Caco-2 (cell line): ENCODE data around the gene VPS39. TPM values are rescaled to one million over a fixed set of nuclear protein-coding genes. Genes with fewer than 3 reads are reported as not detected.

ENCODE experiments used
- BruUV-seq: library from RNA; stranded (reverse); fragments of 400-500 nt; replicated peaks from 2 replicates; lab custom pipeline; 2021; lab: Mats Ljungman, UMichigan
- CTCF ChIA-PET: fragments of 300-600 bp; sonication (Branson Sonifier 250); formaldehyde crosslinking; loops from one replicate; lab custom pipeline; 2022; ENCODE audit warnings: antibody characterized with exemption; lab: Charles Lee
- POLR2A ChIA-PET: fragments of 300-600 bp; sonication (Branson Sonifier 250); formaldehyde crosslinking; loops from one replicate; lab custom pipeline; 2022; ENCODE audit warnings: antibody characterized with exemption; lab: Charles Lee
- DNase-seq, 2 experiments: peaks; one replicate each; pipeline versions ENCODE4 v3.0.0 to v3.0.0-alpha.2; 2020 to 2022
- H3K27me3 ChIP-seq: replicated peaks from 2 replicates; pipeline ENCODE4 v1.6.0; 2011; ENCODE audit warnings: low read length; ENCODE audit not compliant: control insufficient read depth, insufficient read depth
- H3K36me3 ChIP-seq: 2 replicates; pipeline ENCODE4 v1.5.1; 2011; ENCODE audit warnings: low read length; ENCODE audit not compliant: control insufficient read depth, insufficient read depth
- H3K4me1 ChIP-seq: fragments of 250-450 bp; sonication (Bioruptor Pico); 2 replicates; pipeline ENCODE4 v1.5.1; 2020; ENCODE audit warnings: mild to moderate bottlenecking
- H3K4me3 ChIP-seq: 2 replicates; pipeline ENCODE4 v1.5.1; 2011; ENCODE audit warnings: low read depth, mild to moderate bottlenecking, control low read depth, low read length
- H3K9me3 ChIP-seq: fragments of 250-450 bp; sonication (Bioruptor Pico); 2 replicates; pipeline ENCODE4 v1.5.1; 2020; ENCODE audit warnings: mild to moderate bottlenecking, moderate library complexity
- H3K27ac Mint-ChIP-seq: one replicate; pipeline ENCODE4 v1.8.0; 2022; ENCODE audit warnings: mixed read lengths; ENCODE audit not compliant: unreplicated experiment
- H3K27me3 Mint-ChIP-seq: one replicate; pipeline ENCODE4 v1.8.0; 2022; ENCODE audit warnings: mixed read lengths; ENCODE audit not compliant: insufficient read depth, unreplicated experiment
- H3K36me3 Mint-ChIP-seq: one replicate; pipeline ENCODE4 v1.8.0; 2022; ENCODE audit warnings: mild to moderate bottlenecking, mixed read lengths; ENCODE audit not compliant: insufficient read depth, unreplicated experiment
- H3K4me1 Mint-ChIP-seq: one replicate; pipeline ENCODE4 v1.8.0; 2022; ENCODE audit warnings: low read depth, mixed read lengths; ENCODE audit not compliant: unreplicated experiment
- H3K4me3 Mint-ChIP-seq: one replicate; pipeline ENCODE4 v1.8.0; 2022; ENCODE audit warnings: mild to moderate bottlenecking, moderate library complexity, mixed read lengths; ENCODE audit not compliant: unreplicated experiment
- H3K9me3 Mint-ChIP-seq: one replicate; pipeline ENCODE4 v1.8.0; 2022; ENCODE audit warnings: mixed read lengths; ENCODE audit not compliant: unreplicated experiment
- intact Hi-C: fragments of 100-400 bp; cut with micrococcal nuclease; formaldehyde crosslinking; loops from one replicate; pipeline ENCODE4 v1.10.0; 2022; ENCODE audit not compliant: unreplicated experiment
- total RNA-seq: library from RNA; stranded (reverse); gene quantifications from 2 replicates; pipeline ENCODE4 v1.2.3, GENCODE V29; 2022
- TF ChIP-seq, protein P1 (sequence below), 2 experiments: fragments of 200-600 bp in 1 of 2; IDR thresholded peaks; 1 replicate in 1 of 2; 2 replicates in 1 of 2; pipeline versions ENCODE4 v1.5.1 to v1.8.0; 2011 to 2022; ENCODE audit warnings: antibody characterized with exemption in 1 of 2, control low read depth in 1 of 2, inconsistent platforms in 1 of 2, low read depth in 1 of 2, low read length in 1 of 2, mild to moderate bottlenecking in 1 of 2, moderate library complexity in 1 of 2; ENCODE audit not compliant: insufficient read depth in 1 of 2, severe bottlenecking in 1 of 2, unreplicated experiment in 1 of 2

Gene VPS39
- total RNA-seq, 1 experiment from 2014 or later = 48.4 TPM

DNA sequence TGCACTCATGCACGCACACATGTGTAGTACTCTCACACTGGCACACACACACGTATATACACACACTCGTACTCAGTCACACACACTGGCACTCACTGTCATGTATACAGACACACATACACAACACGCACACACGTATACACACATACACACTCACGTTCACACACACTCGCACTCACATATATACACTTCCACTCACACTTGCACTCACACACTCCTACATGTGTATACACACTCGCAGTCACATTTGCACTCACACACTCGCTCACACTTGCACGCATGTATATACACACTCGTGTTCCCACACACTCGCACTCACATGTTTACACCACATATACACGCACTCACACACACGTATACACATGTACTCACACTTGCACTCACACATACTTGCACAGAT, 53.1 kb downstream of the VPS39 start:
- no peaks in the 10 kb centered on the region for H3K27me3 Mint-ChIP-seq
- no TSS peak for BruUV-seq
- intact Hi-C loops = no loop called here
- DNase-seq = no peak
- no peaks in the 10 kb centered on the region for H3K4me1 Mint-ChIP-seq
- H3K27ac Mint-ChIP-seq = no peak overlapping the region
- Histone ChIP-seq H3K36me3 (no peaks in the 10 kb centered on the region), H3K4me3 (no peak overlapping the region), H3K27me3 (no peaks in the 10 kb centered on the region), H3K4me1 (peaks cover 17% of the 10 kb centered on the region), H3K9me3 (no peaks in the 10 kb centered on the region)
- POLR2A ChIA-PET = no interaction called here
- H3K4me3 Mint-ChIP-seq = no peak overlapping the region
- H3K36me3 Mint-ChIP-seq = peaks cover 12% of the 10 kb centered on the region
- H3K9me3 Mint-ChIP-seq = no peaks in the 10 kb centered on the region
- CTCF ChIA-PET = no interaction called here
- TF ChIP-seq, protein P1, sequence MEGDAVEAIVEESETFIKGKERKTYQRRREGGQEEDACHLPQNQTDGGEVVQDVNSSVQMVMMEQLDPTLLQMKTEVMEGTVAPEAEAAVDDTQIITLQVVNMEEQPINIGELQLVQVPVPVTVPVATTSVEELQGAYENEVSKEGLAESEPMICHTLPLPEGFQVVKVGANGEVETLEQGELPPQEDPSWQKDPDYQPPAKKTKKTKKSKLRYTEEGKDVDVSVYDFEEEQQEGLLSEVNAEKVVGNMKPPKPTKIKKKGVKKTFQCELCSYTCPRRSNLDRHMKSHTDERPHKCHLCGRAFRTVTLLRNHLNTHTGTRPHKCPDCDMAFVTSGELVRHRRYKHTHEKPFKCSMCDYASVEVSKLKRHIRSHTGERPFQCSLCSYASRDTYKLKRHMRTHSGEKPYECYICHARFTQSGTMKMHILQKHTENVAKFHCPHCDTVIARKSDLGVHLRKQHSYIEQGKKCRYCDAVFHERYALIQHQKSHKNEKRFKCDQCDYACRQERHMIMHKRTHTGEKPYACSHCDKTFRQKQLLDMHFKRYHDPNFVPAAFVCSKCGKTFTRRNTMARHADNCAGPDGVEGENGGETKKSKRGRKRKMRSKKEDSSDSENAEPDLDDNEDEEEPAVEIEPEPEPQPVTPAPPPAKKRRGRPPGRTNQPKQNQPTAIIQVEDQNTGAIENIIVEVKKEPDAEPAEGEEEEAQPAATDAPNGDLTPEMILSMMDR (IDR thresholded peaks at IDR 0.05; ENCODE audit: insufficient read depth in 1 of 2, low read depth in 1 of 2, low read length in 1 of 2, severe bottlenecking in 1 of 2, unreplicated experiment in 1 of 2) = no peak

DNA sequence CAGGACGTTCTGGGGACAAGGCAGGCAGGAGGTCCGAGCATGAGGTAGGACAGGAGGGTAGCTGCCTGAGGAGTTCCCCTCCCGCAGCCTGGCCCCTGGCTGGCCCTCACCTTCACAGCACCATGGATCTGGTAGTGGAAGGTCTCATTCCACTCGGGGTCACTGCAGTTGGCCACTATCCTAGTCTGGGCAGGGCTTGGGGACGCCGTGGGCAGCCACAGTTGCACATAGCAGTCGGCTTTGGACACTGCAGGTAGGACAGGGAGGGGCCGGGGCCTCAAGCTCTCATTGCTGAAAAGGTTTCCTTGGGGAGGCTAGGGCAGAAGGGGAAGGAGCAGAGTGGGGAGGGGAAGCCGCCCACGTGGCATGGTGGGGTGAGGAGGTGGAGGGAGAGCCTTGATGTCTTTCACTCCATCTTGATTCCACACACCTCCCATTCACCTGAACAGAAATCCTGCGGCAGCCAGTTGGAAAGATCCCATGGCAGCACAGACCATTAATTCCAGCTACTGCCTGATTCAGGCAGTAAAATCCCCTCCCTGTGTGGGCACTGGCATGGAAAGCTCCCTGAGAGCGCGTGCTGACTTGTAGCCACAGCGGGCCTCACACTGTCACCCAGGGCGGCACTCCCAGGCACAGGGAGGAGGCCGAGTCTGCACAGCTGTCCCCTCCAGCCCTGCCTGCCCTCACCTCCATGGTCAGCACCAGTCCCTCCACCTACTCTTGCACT, 53.7 kb downstream of the VPS39 start:
- ChIA-PET POLR2A (no interaction called here), CTCF (no interaction called here)
- no peaks in the 10 kb centered on the region for H3K4me1 Mint-ChIP-seq

DNA sequence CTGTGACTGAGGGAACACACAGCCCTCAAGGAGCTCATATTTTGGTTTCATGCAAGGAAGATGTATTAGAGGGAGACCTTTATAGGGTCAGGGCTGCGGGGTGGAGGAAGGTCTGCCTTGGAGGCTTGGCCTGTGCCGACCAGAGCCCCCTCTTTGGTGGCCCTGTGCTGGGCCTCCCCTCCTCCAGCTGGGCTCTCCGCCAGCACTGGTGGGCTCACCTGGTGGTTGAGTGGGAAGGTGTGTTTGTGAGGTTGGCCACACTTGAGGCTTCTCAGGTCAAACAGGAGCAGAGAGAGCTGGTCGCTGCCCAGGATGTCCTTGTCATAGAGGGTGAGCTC, 54.3 kb downstream of the VPS39 start:
- ChIA-PET POLR2A (no interaction called here), CTCF (no interaction called here)
- TF ChIP-seq, protein P1 (IDR thresholded peaks at IDR 0.05; ENCODE audit: insufficient read depth in 1 of 2, low read depth in 1 of 2, low read length in 1 of 2, severe bottlenecking in 1 of 2, unreplicated experiment in 1 of 2) = no peak
- Histone ChIP-seq H3K4me1 (peaks cover 19% of the 10 kb centered on the region), H3K36me3 (no peaks in the 10 kb centered on the region), H3K4me3 (no peak overlapping the region), H3K9me3 (no peaks in the 10 kb centered on the region), H3K27me3 (no peaks in the 10 kb centered on the region)
- peak in 1 of 2 experiments; percentile 25 for DNase-seq
- intact Hi-C loops = no loop called here
- Mint-ChIP-seq H3K4me3 (no peak overlapping the region), H3K4me1 (peaks cover 5% of the 10 kb centered on the region), H3K27me3 (no peaks in the 10 kb centered on the region), H3K9me3 (no peaks in the 10 kb centered on the region), H3K36me3 (peaks cover 1% of the 10 kb centered on the region), H3K27ac (no peak overlapping the region)
- no TSS peak for BruUV-seq

More for the DNA sequence above, 53.7 kb downstream of the VPS39 start:
- Mint-ChIP-seq H3K36me3 (peaks cover 7% of the 10 kb centered on the region), H3K9me3 (no peaks in the 10 kb centered on the region), H3K27me3 (no peaks in the 10 kb centered on the region), H3K4me3 (no peak overlapping the region), H3K27ac (no peak overlapping the region)
- no peak for DNase-seq
- H3K4me3 ChIP-seq = no peak overlapping the region
- no TSS peak for BruUV-seq
- peaks cover 17% of the 10 kb centered on the region for H3K4me1 ChIP-seq
- H3K9me3 ChIP-seq = no peaks in the 10 kb centered on the region
- H3K27me3 ChIP-seq = no peaks in the 10 kb centered on the region
- no peaks in the 10 kb centered on the region for H3K36me3 ChIP-seq
- TF ChIP-seq, protein P1 (IDR thresholded peaks at IDR 0.05; ENCODE audit: insufficient read depth in 1 of 2, low read depth in 1 of 2, low read length in 1 of 2, severe bottlenecking in 1 of 2, unreplicated experiment in 1 of 2) = no peak
- intact Hi-C loops = no loop called here
